Liver (tissue), 3 donors: ENCODE data around the gene NAPA.

Experiments
- CTCF ChIP-seq: fragments of 150-350 bp; IDR thresholded peaks from 2 replicates; pipeline ENCODE4 v1.5.1; 2017; ENCODE audit warnings: improper control_type of control experiment, low read depth, low read length; ENCODE audit not compliant: missing input control
- EGR1 ChIP-seq, 2 donors: IDR thresholded peaks; 2 replicates each; pipeline ENCODE4 v1.6.1; 2016 to 2018; ENCODE audit warnings: antibody characterized with exemption in 2 of 2, low read depth in 2 of 2
- GABPA ChIP-seq, 2 donors: IDR thresholded peaks in 1 of 2; conservative IDR thresholded peaks in 1 of 2; 2 replicates each; pipeline ENCODE4 v1.6.1; 2016; ENCODE audit warnings: antibody characterized with exemption in 2 of 2, mild to moderate bottlenecking in 1 of 2, moderate library complexity in 1 of 2
- JUND ChIP-seq, 2 donors: IDR thresholded peaks; 2 replicates each; pipeline ENCODE4 v1.6.1; 2016; ENCODE audit warnings: antibody characterized with exemption in 2 of 2
- MAX ChIP-seq: IDR thresholded peaks from 2 replicates; pipeline ENCODE4 v1.6.1; 2016; ENCODE audit warnings: antibody characterized with exemption
- NR2F2 ChIP-seq: IDR thresholded peaks from 2 replicates; pipeline ENCODE4 v1.6.1; 2016; ENCODE audit warnings: antibody characterized with exemption
- RAD21 ChIP-seq, 2 donors: IDR thresholded peaks; 2 replicates each; pipeline ENCODE4 v1.6.1; 2016; ENCODE audit warnings: antibody characterized with exemption in 2 of 2, mild to moderate bottlenecking in 2 of 2
- RXRA ChIP-seq, 2 donors: IDR thresholded peaks; 2 replicates each; pipeline ENCODE4 v1.6.1; 2017 to 2018; ENCODE audit warnings: antibody characterized with exemption in 2 of 2, mild to moderate bottlenecking in 1 of 2
- SP1 ChIP-seq: IDR thresholded peaks from 2 replicates; pipeline ENCODE4 v1.6.1; 2018; ENCODE audit warnings: antibody characterized with exemption, mild to moderate bottlenecking
- TAF1 ChIP-seq: conservative IDR thresholded peaks from 2 replicates; pipeline ENCODE4 v1.6.1; 2016; ENCODE audit warnings: antibody characterized with exemption, mild to moderate bottlenecking
- YY1 ChIP-seq: IDR thresholded peaks from 2 replicates; pipeline ENCODE4 v1.6.1; 2016; ENCODE audit warnings: antibody characterized with exemption, mild to moderate bottlenecking
- ZBTB33 ChIP-seq: IDR thresholded peaks from 2 replicates; pipeline ENCODE4 v1.6.1; 2016; ENCODE audit warnings: antibody characterized with exemption
- TF ChIP-seq, protein P1 (sequence below): IDR thresholded peaks from 2 replicates; pipeline ENCODE4 v1.6.1; 2016; ENCODE audit warnings: antibody characterized with exemption, mild to moderate bottlenecking
- TF ChIP-seq, protein P2 (sequence below): IDR thresholded peaks from 2 replicates; pipeline ENCODE4 v1.6.1; 2016; ENCODE audit warnings: antibody characterized with exemption
- donor health status: healthy.
- donor health status: healthy.

DNA sequence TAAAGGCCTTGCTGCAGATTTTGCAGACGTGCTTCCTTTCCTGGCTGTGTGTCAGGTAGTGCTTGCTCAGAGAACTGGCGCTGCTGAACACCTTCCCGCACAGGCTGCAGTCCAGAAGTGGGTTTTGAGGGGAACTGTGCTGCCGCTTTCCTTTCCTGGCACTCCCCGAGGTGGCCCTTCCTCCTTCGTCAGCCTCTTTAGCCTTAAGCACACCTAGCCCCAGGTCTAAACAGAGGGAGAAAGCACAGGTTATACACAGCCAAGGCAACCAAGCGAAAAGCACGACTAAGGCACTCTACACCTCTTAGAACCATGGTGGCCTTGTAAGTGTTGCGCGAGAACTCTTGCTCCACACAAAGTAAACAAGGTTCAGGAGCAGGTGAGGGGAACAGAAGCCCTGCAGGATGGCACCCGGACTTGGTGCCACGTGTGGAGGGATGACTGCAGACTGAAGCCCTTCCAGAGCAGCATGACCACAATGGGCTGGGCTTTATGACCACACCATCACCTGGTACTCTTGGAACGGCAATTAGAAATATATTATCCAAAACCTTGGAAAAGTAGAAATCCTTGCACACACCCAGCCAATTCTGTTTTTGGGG lies 34.5 kb upstream of the NAPA start:
- no peak for TF ChIP-seq EGR1 (IDR thresholded peaks at IDR 0.05; ENCODE audit: low read depth in 2 of 2)
- no peak for TF ChIP-seq RXRA (IDR thresholded peaks at IDR 0.05)
- TF ChIP-seq, protein P1, sequence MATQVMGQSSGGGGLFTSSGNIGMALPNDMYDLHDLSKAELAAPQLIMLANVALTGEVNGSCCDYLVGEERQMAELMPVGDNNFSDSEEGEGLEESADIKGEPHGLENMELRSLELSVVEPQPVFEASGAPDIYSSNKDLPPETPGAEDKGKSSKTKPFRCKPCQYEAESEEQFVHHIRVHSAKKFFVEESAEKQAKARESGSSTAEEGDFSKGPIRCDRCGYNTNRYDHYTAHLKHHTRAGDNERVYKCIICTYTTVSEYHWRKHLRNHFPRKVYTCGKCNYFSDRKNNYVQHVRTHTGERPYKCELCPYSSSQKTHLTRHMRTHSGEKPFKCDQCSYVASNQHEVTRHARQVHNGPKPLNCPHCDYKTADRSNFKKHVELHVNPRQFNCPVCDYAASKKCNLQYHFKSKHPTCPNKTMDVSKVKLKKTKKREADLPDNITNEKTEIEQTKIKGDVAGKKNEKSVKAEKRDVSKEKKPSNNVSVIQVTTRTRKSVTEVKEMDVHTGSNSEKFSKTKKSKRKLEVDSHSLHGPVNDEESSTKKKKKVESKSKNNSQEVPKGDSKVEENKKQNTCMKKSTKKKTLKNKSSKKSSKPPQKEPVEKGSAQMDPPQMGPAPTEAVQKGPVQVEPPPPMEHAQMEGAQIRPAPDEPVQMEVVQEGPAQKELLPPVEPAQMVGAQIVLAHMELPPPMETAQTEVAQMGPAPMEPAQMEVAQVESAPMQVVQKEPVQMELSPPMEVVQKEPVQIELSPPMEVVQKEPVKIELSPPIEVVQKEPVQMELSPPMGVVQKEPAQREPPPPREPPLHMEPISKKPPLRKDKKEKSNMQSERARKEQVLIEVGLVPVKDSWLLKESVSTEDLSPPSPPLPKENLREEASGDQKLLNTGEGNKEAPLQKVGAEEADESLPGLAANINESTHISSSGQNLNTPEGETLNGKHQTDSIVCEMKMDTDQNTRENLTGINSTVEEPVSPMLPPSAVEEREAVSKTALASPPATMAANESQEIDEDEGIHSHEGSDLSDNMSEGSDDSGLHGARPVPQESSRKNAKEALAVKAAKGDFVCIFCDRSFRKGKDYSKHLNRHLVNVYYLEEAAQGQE: no peak
- no peak for TF ChIP-seq CTCF
- no peak for TF ChIP-seq RAD21 (IDR thresholded peaks at IDR 0.05)
- no peak for TF ChIP-seq MAX
- no peak for TF ChIP-seq ZBTB33
- TF ChIP-seq YY1: no peak
- TF ChIP-seq, protein P2, sequence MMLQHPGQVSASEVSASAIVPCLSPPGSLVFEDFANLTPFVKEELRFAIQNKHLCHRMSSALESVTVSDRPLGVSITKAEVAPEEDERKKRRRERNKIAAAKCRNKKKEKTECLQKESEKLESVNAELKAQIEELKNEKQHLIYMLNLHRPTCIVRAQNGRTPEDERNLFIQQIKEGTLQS: no peak
- TF ChIP-seq SP1: no peak
- no peak for TF ChIP-seq TAF1
- no peak for TF ChIP-seq JUND (IDR thresholded peaks at IDR 0.05)
- no peak for TF ChIP-seq GABPA (IDR thresholded peaks at IDR 0.05 in 1 of 2, conservative IDR thresholded peaks at IDR 0.05 in 1 of 2)
- TF ChIP-seq NR2F2: no peak
